Measurements from ENCODE around the gene RGS9.

Gene RGS9

GRCh38 chr17:65271296-65271695 is 134.1 kb downstream of the RGS9 start:
- no peak overlapping the region for H3K4me2 ChIP-seq (ENCODE audit: low read depth, low read length, poor library complexity, severe bottlenecking)
- no peaks in the 10 kb centered on the region for H3K9me3 ChIP-seq (ENCODE audit: insufficient read depth, low read length)
- H3K27ac ChIP-seq (ENCODE audit: low read depth, low read length) = no peak overlapping the region
- TF ChIP-seq CTCF (IDR thresholded peaks at IDR 0.05; ENCODE audit: insufficient read depth, low read length, poor library complexity, severe bottlenecking) = no peak
- no peak for TF ChIP-seq EZH2phosphoT487 (conservative IDR thresholded peaks at IDR 0.05; ENCODE audit: low read length)
- no peaks in the 10 kb centered on the region for H4K20me1 ChIP-seq (ENCODE audit: low read depth, low read length)
- H3K9ac ChIP-seq (ENCODE audit: low read length) = no peak overlapping the region
- no peak overlapping the region for H3K4me3 ChIP-seq (ENCODE audit: insufficient read depth, low read length, poor library complexity, severe bottlenecking)
- no peaks in the 10 kb centered on the region for H3K36me3 ChIP-seq (ENCODE audit: low read length)
- H3K79me2 ChIP-seq (ENCODE audit: insufficient read depth, low read length) = no peaks in the 10 kb centered on the region
- H3K9me2 ChIP-seq (replicated peaks; ENCODE audit: insufficient read depth, low read length) = no peaks in the 10 kb centered on the region
- H3K27me3 ChIP-seq (ENCODE audit: low read length) = no peaks in the 10 kb centered on the region
- H2AFZ ChIP-seq (ENCODE audit: low read depth, low read length, severe bottlenecking) = no peak overlapping the region
- no peaks in the 10 kb centered on the region for H3F3A ChIP-seq (ENCODE audit: insufficient read depth)

Data from SU-DHL-6 (cell line).